Activated naive CD4-positive, alpha-beta T cell (primary cell): ENCODE data around the gene PHIP.

ENCODE experiments used
- DNase-seq, 4 experiments: peaks; one replicate each; lab custom pipeline; 2025; lab: John Stamatoyannopoulos, UW

Gene PHIP

GRCh38 chr6:79070206-79070825, 7.7 kb downstream of the PHIP start:
- no peak for DNase-seq

DNA sequence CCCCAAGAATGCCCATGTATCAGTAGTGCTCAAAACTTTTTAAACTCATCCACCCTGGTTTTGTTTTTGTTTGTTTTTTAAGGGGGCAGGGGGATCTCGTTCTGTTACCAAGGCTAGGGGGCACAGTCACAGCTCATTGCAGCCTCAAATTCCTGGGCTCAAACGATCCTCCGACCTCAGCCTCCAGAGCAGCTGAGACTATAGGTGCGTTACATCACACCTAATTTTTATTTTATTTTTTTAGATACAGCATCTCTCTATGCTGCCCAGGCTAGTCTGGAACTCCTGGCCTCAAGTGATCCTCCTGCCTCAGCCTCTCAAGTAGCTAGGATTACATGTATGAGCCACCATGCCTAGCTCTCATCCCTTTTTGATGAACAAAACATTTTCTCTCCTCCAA, 11.2 kb downstream of the PHIP start:
- no peak for DNase-seq

GRCh38 chr6:79066330-79066729, 11.7 kb downstream of the PHIP start:
- no peak for DNase-seq

GRCh38 chr6:79065232-79065631, 12.8 kb downstream of the PHIP start:
- DNase-seq, result no peak

DNA sequence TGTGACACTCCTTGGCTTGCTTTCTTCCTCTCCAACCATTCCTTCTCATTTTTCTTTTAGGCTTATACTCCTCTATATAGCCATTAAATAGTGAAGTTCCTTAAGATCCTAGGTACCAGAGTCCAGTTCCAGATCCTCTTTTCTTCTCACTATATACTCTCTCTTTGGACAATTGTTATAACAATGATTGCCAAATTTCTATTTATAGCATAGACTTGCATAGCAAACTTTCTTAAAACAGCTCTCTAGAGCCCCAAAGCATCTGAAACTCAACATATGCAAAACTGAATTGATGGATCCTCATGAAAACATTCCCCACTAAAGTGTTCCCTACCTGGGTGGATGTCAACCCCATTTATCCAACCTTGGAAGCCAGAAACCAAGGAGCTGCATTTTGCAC, 13.4 kb downstream of the PHIP start:
- no peak for DNase-seq

DNA sequence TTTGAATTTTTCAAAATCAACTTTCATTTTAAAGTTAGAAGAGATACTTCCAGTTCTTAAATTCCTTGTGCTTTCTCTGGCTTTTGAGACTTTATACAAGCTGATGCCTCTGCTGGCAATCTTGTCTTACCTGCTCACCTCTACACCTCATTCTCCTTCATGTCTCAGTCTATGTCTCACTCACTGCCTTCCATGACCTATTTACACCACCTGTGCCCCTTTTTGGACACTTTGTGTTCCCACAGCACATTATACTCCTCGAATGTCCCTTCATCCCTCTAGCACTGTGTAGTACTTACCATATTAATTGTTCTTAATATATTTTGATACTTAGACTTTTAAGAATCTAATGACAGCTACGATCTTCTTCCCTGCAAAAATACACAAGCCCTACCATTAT, 15.3 kb downstream of the PHIP start:
- DNase-seq, result no peak

GRCh38 chr6:79057746-79058145, 20.3 kb downstream of the PHIP start:
- DNase-seq, result no peak

GRCh38 chr6:79056226-79056625, 21.8 kb downstream of the PHIP start:
- DNase-seq, result no peak

DNA sequence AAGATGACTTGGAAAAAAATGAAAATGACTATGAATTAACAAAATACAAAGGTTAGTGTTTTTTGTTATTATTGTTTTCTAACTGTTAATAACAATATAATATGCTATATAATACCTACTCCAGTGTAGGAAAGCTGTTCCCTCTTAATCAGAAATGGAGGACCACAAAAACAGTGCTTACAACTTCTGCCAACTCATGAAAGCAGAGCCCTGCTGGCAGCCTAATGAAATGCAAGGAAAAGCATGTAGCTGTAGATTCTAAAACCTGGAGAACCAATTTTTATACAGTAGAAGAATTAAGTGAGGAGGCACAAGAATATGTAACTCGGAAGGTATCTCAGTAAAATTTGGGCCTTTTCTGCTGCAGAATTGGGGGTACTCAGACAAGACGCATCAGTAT, 29.4 kb downstream of the PHIP start:
- no peak for DNase-seq

DNA sequence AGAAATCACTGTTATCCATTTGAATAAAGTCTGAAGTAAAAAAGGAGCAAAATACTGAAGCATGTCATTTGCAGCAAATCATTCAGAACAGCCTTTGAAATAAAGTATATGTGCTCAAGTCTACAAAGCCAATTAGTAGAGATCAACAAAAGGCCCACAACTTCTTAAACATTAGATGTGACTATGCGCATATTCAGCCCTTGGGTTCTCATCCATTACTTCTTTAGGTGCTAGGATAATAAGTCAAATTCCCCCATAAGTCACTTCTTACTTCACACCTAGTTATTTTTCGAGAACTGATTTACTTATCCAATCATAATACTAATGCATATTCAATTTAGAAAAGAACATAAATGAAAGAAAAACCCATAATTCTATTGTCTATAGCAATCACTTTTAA, 31.0 kb downstream of the PHIP start:
- no peak for DNase-seq

DNA sequence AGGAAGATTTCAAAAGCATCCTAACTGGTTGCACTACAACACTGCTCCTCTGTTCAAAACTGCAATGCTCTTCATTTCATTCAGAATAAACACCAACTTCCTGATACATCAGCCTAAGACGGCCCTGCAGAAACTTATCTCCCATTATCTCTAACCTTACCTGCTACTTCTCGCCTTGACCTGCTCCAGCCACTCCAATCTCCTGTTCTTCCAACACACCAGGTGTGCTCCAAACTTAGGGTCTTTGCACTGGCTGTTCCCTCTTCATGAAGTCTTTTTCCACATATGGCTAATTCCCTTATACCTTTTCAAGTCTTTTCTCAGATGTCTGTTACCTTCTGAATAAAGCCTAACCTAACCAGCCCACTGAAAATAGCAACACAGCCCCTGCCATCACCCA, 32.1 kb downstream of the PHIP start:
- no peak for DNase-seq

GRCh38 chr6:79042799-79043126, 35.3 kb downstream of the PHIP start:
- DNase-seq, result no peak

GRCh38 chr6:79042088-79042798, 35.8 kb downstream of the PHIP start:
- DNase-seq, result no peak

- no peak for DNase-seq
Measured at GRCh38 chr6:79040083-79040482, 38.0 kb downstream of the PHIP start.

- DNase-seq, result no peak
Measured at GRCh38 chr6:79038061-79038460, 40.0 kb downstream of the PHIP start.

DNA sequence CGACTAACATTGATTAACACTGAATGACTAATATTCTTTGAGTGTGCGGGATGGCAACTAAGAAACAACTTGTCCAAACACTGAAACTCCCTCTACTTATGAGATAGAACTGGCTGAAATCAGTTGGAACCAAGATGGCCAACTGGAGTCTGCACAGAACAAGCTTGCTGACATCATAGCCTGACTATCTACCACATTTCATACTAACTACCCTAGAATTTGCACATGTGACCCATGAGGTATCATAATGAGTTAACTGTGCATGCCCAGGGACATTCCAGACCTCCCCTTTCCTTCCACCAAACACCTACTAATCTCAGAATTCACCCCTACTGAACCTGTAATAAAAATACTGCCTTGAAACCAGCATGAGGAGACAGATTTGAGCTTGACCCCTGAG, 43.2 kb downstream of the PHIP start:
- no peak for DNase-seq

DNA sequence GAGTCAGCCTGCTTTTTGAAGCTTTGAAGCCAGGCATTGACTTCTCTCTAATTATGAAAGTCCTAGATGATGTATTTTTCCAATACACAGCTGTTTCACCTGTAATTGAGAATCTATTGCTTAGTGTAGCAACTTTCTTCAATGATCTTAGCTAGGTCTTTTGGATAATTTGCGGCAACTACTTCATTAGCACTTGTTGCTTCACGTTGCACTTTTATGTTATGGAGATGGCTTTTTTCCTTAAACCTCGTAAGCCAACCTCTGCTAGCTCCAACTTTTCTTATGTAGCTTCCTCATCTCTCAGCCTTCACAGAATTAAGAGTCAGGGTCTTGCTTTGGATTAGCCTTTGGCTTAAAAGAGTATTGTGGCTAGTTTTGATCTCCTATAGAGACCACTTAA, 44.8 kb downstream of the PHIP start:
- no peak for DNase-seq

GRCh38 chr6:79031821-79032590, 46.0 kb downstream of the PHIP start:
- DNase-seq, result no peak

DNA sequence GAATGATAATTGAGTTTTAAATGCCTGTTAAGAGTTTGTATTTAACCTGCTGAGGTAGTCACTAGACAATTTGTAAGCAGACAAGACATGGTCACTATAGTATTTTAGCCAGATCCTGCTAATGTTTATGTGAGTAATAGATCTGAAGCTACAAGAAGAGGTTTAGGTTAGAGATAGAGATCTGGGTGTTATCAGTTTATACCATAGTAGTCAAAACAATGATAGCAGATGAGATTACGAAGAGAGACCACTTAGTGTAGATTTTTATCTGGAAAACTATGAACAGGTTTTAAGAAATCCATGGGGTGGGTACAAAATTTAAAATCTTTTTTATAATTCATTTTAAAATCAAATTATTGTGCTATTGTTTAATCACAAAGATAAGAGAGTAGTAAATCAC, 47.5 kb downstream of the PHIP start:
- no peak for DNase-seq

DNA sequence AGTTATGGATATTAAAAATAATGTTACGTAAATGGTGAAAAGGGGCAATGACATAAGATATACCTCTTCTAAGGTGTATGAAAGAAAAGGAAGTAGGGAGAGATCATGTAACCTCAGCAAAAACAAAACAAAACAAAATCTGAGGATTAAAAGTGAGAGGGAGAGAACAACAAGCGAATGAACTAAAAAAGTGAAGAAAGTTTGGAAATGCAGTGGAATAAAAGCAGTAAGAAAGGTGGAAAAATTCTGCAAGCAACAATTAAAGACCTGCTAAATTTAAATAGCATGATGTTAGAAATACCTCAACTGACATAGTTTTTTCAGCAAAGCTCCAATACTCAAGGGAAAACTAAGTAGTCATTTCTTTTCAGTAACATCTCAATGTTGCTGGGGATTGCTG, 48.0 kb downstream of the PHIP start:
- DNase-seq, result no peak

GRCh38 chr6:79028641-79029314, 49.3 kb downstream of the PHIP start:
- no peak for DNase-seq

DNA sequence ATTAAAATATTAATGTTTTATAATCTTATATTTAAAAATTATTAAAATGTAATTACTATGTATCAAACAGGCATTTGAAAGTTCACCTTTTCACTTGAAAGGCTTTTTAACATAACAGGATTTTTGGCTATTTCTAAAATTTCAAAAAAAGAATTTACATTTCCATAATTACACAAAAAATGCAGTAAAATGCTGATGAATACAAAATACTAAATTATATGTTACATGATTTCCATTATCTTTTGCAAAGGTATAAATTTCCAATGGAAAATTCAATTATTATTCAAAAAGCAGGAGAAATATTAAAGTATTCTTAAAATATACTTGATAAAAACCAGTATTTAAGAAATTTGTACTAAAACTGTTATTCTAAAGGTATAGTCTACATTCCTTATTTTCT, 66.1 kb downstream of the PHIP start:
- no peak for DNase-seq

DNA sequence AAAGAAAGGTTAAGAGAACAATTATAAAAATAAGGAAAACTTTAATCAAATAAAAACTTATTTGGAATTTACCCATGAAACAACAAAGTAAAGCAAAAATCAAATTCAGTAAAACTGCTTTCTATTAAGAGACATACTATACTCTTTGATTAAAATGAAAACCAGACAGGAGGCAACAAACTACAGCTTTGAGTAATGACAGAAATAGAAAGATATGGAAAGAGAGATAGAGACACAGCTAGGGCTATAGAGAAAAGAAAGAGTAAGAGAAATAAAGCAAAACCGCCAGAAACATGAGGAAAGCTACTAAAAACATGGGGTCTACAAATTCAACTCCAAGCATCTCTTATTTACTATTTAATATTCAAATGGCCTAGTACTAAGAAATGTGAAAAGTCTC, 67.6 kb downstream of the PHIP start:
- DNase-seq, result no peak
